ENCODE results near the gene USF1. TPM values are rescaled to one million over a fixed set of nuclear protein-coding genes. Genes with fewer than 3 reads are reported as not detected.

USF1 gene
- total and polyA plus RNA-seq, 9 of the 15 experiments (the other 6 are each of a cell fraction or from before 2014, with no cell fraction given), result 7.4 to 60.2 (median 54.2) TPM

- TF ChIP-seq ZNF384 (IDR thresholded peaks at IDR 0.05; ENCODE audit: low read depth, low read length), result peak; percentile 86
- TF ChIP-seq NCOA2 (IDR thresholded peaks at IDR 0.05; ENCODE audit: partially characterized antibody in 2 of 2), result peak; percentile 61 to 66
- TF ChIP-seq ZEB2 (IDR thresholded peaks at IDR 0.05), result peak; percentile 71; the same call in 1 of the 2 replicates
- TF ChIP-seq ZNF592 (IDR thresholded peaks at IDR 0.05), result peak; percentile 73; the same call in 1 of the 2 replicates
- TF ChIP-seq MYNN (IDR thresholded peaks at IDR 0.05), result peak; percentile 80
- TF ChIP-seq MYNN (CRISPR knock-in tag; IDR thresholded peaks at IDR 0.05), result no peak
- no peak for TF ChIP-seq TARDBP (IDR thresholded peaks at IDR 0.05)
- TF ChIP-seq UBTF (IDR thresholded peaks at IDR 0.05; ENCODE audit: borderline replicate concordance in 1 of 2, low read depth in 2 of 2, low read length in 2 of 2), result 0 out of 4 replicates have a peak, but pooled peaks of 1 of the 2 experiments have one; percentile 64
- peak in 1 of 3 experiments; percentile 51; a peak in 1 of 6 replicates for TF ChIP-seq ZBTB11 (CRISPR knock-in tag; IDR thresholded peaks at IDR 0.05)
- TF ChIP-seq PYGO2 (tag; IDR thresholded peaks at IDR 0.05), result no peak
- no peak for TF ChIP-seq RERE (CRISPR knock-in tag; IDR thresholded peaks at IDR 0.05; ENCODE audit: borderline replicate concordance)
These were observed 36.1 kb downstream of the USF1 start (continued) for GRCh38 chr1:161009602-161010211.
